ENCODE data around the gene MOB3A. TPM values are rescaled to one million over a fixed set of nuclear protein-coding genes. Genes with fewer than 3 reads are reported as not detected.

MOB3A gene
- total and polyA plus RNA-seq, 9 of the 15 experiments (the other 6 are each of a cell fraction or from before 2014, with no cell fraction given), result 1.1 to 24.1 (median 6.0) TPM

DNA sequence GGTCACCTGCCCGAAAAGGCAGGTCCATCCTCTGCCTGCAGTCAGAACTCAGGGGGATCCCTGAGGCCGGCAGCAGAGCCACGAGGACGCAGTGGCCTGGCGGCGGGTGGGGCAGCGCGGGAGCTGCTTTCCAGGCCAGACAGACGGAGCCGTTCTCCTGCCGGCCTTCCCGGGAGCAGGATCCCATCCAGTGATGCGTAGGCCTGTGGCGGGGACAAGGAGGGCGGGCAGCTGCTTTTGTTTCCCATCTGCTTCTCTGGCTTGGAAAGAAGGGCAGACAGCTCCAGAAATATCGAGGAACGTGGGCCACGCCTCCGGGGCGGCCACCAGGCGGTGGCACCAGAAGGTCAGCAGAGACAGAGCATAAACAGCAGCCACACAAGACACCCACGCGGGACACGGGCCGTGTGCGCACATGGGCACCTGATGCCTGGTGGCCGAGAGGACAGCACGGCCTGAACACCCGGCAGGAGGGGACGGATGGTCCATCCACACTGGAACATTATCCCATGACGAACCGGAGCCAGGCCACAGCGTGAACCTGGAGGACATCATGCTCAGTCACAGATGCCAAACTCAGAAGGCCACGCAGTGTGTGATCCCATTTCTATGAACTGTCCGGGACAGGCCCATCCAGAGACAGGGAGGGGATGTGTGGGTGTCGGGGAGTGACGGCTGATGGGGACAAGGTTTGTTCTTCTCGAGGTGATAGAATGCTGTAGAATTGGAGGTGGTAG is 31.2 kb downstream of the MOB3A start:
- H3K79me2 ChIP-seq (ENCODE audit: control insufficient read depth, insufficient read depth, low read length), result peaks cover 9% of the 10 kb centered on the region; the same call in 2 of the 3 replicates
- whole genome bisulfite sequencing (ENCODE audit: insufficient coverage, low coverage, missing lambda C conversion rate), result 87% methylated on average over 27 of the region's 38 CpGs
- in situ Hi-C loops (cut with MboI), result loop anchor here (5.0 kb wide), 1 partner anchor 43 kb away; no protein-coding TSS in a partner anchor
- no TSS peak for BruUV-seq (replicated peaks)
- intact Hi-C loops (cut with micrococcal nuclease), result loop anchor here (5.0 kb wide), 1 partner anchor 138 kb away; no protein-coding TSS in a partner anchor
- H3K4me3 ChIP-seq, result no peak overlapping the region
- no peak for DNase-seq (ENCODE audit: extremely low read depth in 1 of 4, low spot score in 3 of 4)
- H3K4me1 ChIP-seq (replicated peaks in 1 of 2; ENCODE audit: control insufficient read depth in 2 of 2, insufficient read depth in 2 of 2, low read length in 2 of 2), result peaks cover 15 to 54% of the 10 kb centered on the region in 2 experiments
- H2AFZ ChIP-seq (ENCODE audit: low read depth, low read length), result peak overlapping the region; percentile 41; the same call in 1 of the 2 replicates
- H3K9me1 ChIP-seq (ENCODE audit: control insufficient read depth, insufficient read depth, low read length), result no peaks in the 10 kb centered on the region
- no peaks in the 10 kb centered on the region for H3K9me3 ChIP-seq (replicated peaks; ENCODE audit: control insufficient read depth, insufficient read depth, low read depth, low read length)
- no peak for FAIRE-seq
- CTCF ChIA-PET (ENCODE audit: low intra/inter-chr PET ratio), result no interaction called here
- POLR2A ChIA-PET, result no interaction called here
- H3K9ac ChIP-seq (ENCODE audit: insufficient read depth in 1 of 2, low read depth in 2 of 2, low read length in 2 of 2), result peak overlapping the region in 1 of 2 experiments; percentile 81; a peak in 2 of 4 replicates
- H3K27me3 ChIP-seq (ENCODE audit: control insufficient read depth in 2 of 2, insufficient read depth in 2 of 2, low read length in 2 of 2), result no peaks in the 10 kb centered on the region
- no peaks in the 10 kb centered on the region for H4K20me1 ChIP-seq (replicated peaks; ENCODE audit: control insufficient read depth, insufficient read depth, low read length)
- H3K36me3 ChIP-seq (ENCODE audit: control insufficient read depth, insufficient read depth, low read length), result no peaks in the 10 kb centered on the region
- H3K27ac ChIP-seq (ENCODE audit: extremely low read depth, low read depth, low read length), result no peak overlapping the region
- no peak for ATAC-seq
- H3K4me2 ChIP-seq (ENCODE audit: insufficient read depth, low read length), result no peak overlapping the region
- no peak for TF ChIP-seq YY1 (IDR thresholded peaks at IDR 0.05; ENCODE audit: borderline replicate concordance in 1 of 3, control insufficient read depth in 1 of 3, extremely low read depth in 1 of 3, insufficient read depth in 3 of 3, insufficient read length in 1 of 3, insufficient replicate concordance in 2 of 3, low read depth in 1 of 3, low read length in 2 of 3)
- no peak for TF ChIP-seq ELF4 (CRISPR knock-in tag; IDR thresholded peaks at IDR 0.05)
- TF ChIP-seq TAL1 (IDR thresholded peaks at IDR 0.05), result no peak
- TF ChIP-seq CBFA2T2 (conservative IDR thresholded peaks at IDR 0.05), result no peak
- TF ChIP-seq ZKSCAN3 (CRISPR knock-in tag; IDR thresholded peaks at IDR 0.05), result no peak
- no peak for TF ChIP-seq NEUROD1 (IDR thresholded peaks at IDR 0.05; ENCODE audit: borderline replicate concordance, low read depth, low read length, partially characterized antibody)
- TF ChIP-seq, protein P1, sequence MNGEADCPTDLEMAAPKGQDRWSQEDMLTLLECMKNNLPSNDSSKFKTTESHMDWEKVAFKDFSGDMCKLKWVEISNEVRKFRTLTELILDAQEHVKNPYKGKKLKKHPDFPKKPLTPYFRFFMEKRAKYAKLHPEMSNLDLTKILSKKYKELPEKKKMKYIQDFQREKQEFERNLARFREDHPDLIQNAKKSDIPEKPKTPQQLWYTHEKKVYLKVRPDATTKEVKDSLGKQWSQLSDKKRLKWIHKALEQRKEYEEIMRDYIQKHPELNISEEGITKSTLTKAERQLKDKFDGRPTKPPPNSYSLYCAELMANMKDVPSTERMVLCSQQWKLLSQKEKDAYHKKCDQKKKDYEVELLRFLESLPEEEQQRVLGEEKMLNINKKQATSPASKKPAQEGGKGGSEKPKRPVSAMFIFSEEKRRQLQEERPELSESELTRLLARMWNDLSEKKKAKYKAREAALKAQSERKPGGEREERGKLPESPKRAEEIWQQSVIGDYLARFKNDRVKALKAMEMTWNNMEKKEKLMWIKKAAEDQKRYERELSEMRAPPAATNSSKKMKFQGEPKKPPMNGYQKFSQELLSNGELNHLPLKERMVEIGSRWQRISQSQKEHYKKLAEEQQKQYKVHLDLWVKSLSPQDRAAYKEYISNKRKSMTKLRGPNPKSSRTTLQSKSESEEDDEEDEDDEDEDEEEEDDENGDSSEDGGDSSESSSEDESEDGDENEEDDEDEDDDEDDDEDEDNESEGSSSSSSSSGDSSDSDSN (IDR thresholded peaks at IDR 0.05; ENCODE audit: borderline replicate concordance in 1 of 2, low read depth in 2 of 2, low read length in 2 of 2), result no peak
- no peak for TF ChIP-seq ZNF830 (CRISPR knock-in tag; IDR thresholded peaks at IDR 0.05)
- no peak for TF ChIP-seq NFIX (CRISPR knock-in tag; IDR thresholded peaks at IDR 0.05; ENCODE audit: low read depth)
- TF ChIP-seq ZNF133 (CRISPR knock-in tag; IDR thresholded peaks at IDR 0.05), result no peak
- no peak for TF ChIP-seq PPARD (CRISPR knock-in tag; IDR thresholded peaks at IDR 0.05)
- TF ChIP-seq ETS2 (tag; IDR thresholded peaks at IDR 0.05; ENCODE audit: borderline replicate concordance, poor library complexity, severe bottlenecking), result no peak
- no peak for TF ChIP-seq POU5F1 (IDR thresholded peaks at IDR 0.05; ENCODE audit: borderline replicate concordance, low read depth, low read length, partially characterized antibody)
- TF ChIP-seq BCOR (IDR thresholded peaks at IDR 0.05), result no peak
- TF ChIP-seq STAT5B (CRISPR knock-in tag; IDR thresholded peaks at IDR 0.05), result no peak
- TF ChIP-seq ZNF778 (CRISPR knock-in tag; IDR thresholded peaks at IDR 0.05), result no peak
- TF ChIP-seq CTBP1 (IDR thresholded peaks at IDR 0.05; ENCODE audit: borderline replicate concordance), result no peak

Measured in K562 (cell line).